ENCODE data around the gene HLA-DMA. TPM values are rescaled to one million over a fixed set of nuclear protein-coding genes. Genes with fewer than 3 reads are reported as not detected.
A peak's percentile ranks its signal among the peaks of the same experiment; 100 is the strongest.

The HLA-DMA gene
- total RNA-seq, 1 donor from 2014 or later: 5.2 TPM

DNA sequence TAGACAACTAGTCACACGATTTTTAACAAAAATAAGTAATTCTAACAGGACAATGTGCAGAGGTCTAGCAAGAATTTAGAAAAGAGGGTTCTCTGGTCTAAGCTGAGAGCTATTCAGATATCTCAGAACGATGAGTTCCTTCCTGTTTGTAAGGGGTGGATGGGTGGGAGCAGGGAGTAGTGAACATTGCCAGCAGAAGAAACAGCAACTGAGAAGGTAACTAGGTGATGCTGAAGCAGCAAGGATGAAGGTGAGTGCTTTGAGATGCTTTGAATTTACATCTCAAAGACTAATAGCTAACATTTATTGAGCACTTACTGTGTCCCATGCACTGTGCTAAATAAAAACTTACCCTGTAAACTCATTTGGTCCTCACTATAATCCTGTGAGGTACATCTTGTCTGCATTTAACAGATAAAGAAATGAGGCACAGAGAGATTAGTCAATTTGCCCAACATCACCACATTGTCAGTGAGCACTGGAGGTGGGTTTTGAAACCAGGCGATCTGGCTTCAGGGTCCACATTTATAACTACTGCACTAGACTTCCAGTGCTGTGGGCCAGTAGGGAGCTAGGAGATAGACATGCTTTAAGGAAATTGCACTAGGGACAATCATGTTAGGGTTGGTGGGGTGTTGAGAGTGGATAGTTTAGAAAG is 31.2 kb upstream of the HLA-DMA start:
- Histone ChIP-seq H4K20me1 (ENCODE audit: insufficient read depth, low read length) (peaks cover 56% of the 10 kb centered on the region), H3K4me1 (ENCODE audit: insufficient read depth, low read length) (no peaks in the 10 kb centered on the region), H3K4me3 (ENCODE audit: insufficient read depth, low read depth, low read length) (no peak overlapping the region), H3K9ac (ENCODE audit: low read length) (no peak overlapping the region), H2AFZ (ENCODE audit: low read depth, low read length) (no peak overlapping the region), H3K79me2 (ENCODE audit: insufficient read depth, low read length) (peaks cover 18% of the 10 kb centered on the region), H3K27me3 (ENCODE audit: insufficient read depth, low read length) (peaks cover 10% of the 10 kb centered on the region), H3K27ac (ENCODE audit: low read depth, low read length) (no peak overlapping the region), H3K36me3 (ENCODE audit: insufficient read depth, low read length) (peaks cover 38% of the 10 kb centered on the region), H3K4me2 (ENCODE audit: low read length) (no peak overlapping the region), H3K9me3 (ENCODE audit: insufficient read depth, low read depth, low read length) (no peaks in the 10 kb centered on the region)
- Mint-ChIP-seq H3K4me1 (ENCODE audit: low read depth, unreplicated experiment) (peaks cover 20% of the 10 kb centered on the region), H3K4me3 (ENCODE audit: unreplicated experiment) (peak overlapping the region; percentile 23), H3K27me3 (ENCODE audit: low read depth, unreplicated experiment) (no peaks in the 10 kb centered on the region), H3K27ac (ENCODE audit: unreplicated experiment) (peak overlapping the region; percentile 5), H3K9me3 (ENCODE audit: unreplicated experiment) (no peaks in the 10 kb centered on the region), H3K36me3 (ENCODE audit: low read depth, unreplicated experiment) (peaks cover 20% of the 10 kb centered on the region)
- FAIRE-seq (no peak), DNase-seq (ENCODE audit: low read depth) (no peak)
- TF ChIP-seq, protein P1, sequence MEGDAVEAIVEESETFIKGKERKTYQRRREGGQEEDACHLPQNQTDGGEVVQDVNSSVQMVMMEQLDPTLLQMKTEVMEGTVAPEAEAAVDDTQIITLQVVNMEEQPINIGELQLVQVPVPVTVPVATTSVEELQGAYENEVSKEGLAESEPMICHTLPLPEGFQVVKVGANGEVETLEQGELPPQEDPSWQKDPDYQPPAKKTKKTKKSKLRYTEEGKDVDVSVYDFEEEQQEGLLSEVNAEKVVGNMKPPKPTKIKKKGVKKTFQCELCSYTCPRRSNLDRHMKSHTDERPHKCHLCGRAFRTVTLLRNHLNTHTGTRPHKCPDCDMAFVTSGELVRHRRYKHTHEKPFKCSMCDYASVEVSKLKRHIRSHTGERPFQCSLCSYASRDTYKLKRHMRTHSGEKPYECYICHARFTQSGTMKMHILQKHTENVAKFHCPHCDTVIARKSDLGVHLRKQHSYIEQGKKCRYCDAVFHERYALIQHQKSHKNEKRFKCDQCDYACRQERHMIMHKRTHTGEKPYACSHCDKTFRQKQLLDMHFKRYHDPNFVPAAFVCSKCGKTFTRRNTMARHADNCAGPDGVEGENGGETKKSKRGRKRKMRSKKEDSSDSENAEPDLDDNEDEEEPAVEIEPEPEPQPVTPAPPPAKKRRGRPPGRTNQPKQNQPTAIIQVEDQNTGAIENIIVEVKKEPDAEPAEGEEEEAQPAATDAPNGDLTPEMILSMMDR (IDR thresholded peaks at IDR 0.05; ENCODE audit: insufficient read depth, low read depth, low read length): no peak
- no peak for TF ChIP-seq EZH2 (IDR thresholded peaks at IDR 0.05; ENCODE audit: insufficient read depth, low read length)

DNA sequence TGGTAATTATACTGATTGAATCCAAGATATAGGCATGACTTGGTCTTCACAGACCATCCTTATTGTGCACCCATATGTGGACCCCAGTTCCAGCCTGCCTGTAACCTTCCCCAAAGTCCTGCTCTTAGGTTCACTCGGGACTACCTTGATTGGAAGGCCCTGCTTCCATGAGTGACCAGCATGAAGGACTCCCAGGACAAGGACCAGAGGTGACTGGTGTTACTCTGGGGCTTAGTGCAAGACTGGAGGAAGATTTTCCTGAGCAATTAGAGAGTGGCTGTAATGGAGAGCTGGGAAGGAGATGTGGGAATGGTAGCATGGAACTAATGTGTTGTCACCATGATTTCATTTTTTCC is 30.6 kb upstream of the HLA-DMA start:
- no peak for TF ChIP-seq EZH2 (IDR thresholded peaks at IDR 0.05; ENCODE audit: insufficient read depth, low read length)
- peaks cover 10% of the 10 kb centered on the region for H3K27me3 ChIP-seq (ENCODE audit: insufficient read depth, low read length)
- no peak for FAIRE-seq
- DNase-seq (ENCODE audit: low read depth): no peak
- no peak overlapping the region for H3K4me2 ChIP-seq (ENCODE audit: low read length)
- no peak overlapping the region for H3K4me3 ChIP-seq (ENCODE audit: insufficient read depth, low read depth, low read length)
- peaks cover 44% of the 10 kb centered on the region for H3K36me3 ChIP-seq (ENCODE audit: insufficient read depth, low read length)
- Mint-ChIP-seq H3K4me1 (ENCODE audit: low read depth, unreplicated experiment) (peaks cover 25% of the 10 kb centered on the region), H3K36me3 (ENCODE audit: low read depth, unreplicated experiment) (peaks cover 23% of the 10 kb centered on the region), H3K4me3 (ENCODE audit: unreplicated experiment) (no peak overlapping the region), H3K27ac (ENCODE audit: unreplicated experiment) (peak overlapping the region; percentile 5), H3K9me3 (ENCODE audit: unreplicated experiment) (no peaks in the 10 kb centered on the region), H3K27me3 (ENCODE audit: low read depth, unreplicated experiment) (no peaks in the 10 kb centered on the region)
- no peaks in the 10 kb centered on the region for H3K9me3 ChIP-seq (ENCODE audit: insufficient read depth, low read depth, low read length)
- H3K4me1 ChIP-seq (ENCODE audit: insufficient read depth, low read length): peaks cover 1% of the 10 kb centered on the region
- H3K27ac ChIP-seq (ENCODE audit: low read depth, low read length): no peak overlapping the region
- H3K79me2 ChIP-seq (ENCODE audit: insufficient read depth, low read length): peaks cover 24% of the 10 kb centered on the region
- no peak overlapping the region for H2AFZ ChIP-seq (ENCODE audit: low read depth, low read length)
- no peak overlapping the region for H3K9ac ChIP-seq (ENCODE audit: low read length)
- H4K20me1 ChIP-seq (ENCODE audit: insufficient read depth, low read length): peaks cover 62% of the 10 kb centered on the region

DNA sequence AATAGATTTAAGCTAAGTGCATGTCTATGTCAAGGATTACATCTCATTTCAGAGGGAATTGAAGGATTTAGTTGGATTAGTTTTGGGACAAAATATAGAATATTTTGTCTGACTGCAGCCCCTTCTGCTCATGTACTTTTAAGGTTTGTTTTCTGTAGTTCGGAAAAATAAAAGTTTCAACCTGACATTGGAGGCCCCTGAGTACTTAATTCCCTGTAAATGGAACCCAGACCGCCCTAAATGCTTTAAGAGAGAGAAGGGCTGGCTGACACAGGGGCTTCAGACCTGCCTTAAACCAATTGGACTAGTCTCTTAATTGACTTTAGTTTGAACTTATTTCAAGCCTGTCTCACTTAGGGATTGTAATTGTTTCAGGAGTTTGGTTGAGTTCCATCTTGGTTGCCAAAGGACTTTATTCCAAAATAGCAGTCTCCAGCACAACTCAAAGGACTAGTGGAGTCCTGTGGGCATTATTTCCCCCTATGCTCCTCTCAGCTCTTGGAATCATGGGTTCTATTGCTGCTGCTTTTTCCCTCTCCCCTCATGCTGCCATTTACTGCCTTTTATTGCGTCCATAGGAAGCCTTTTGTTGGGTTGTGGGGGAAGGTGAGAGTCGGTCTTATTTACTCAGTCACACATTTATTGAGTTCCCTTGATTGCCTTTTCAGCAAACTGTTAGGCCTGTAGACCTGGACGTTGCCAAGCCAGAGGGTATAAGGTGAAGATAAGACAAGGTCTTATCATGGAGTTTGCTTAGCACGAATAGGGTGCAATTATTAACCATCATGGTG is 30.0 kb upstream of the HLA-DMA start:
- Histone ChIP-seq H3K9me3 (ENCODE audit: insufficient read depth, low read depth, low read length) (no peaks in the 10 kb centered on the region), H3K4me2 (ENCODE audit: low read length) (no peak overlapping the region), H3K4me1 (ENCODE audit: insufficient read depth, low read length) (peaks cover 2% of the 10 kb centered on the region), H2AFZ (ENCODE audit: low read depth, low read length) (no peak overlapping the region), H3K9ac (ENCODE audit: low read length) (no peak overlapping the region), H4K20me1 (ENCODE audit: insufficient read depth, low read length) (peaks cover 68% of the 10 kb centered on the region), H3K36me3 (ENCODE audit: insufficient read depth, low read length) (peaks cover 50% of the 10 kb centered on the region), H3K79me2 (ENCODE audit: insufficient read depth, low read length) (peaks cover 30% of the 10 kb centered on the region), H3K4me3 (ENCODE audit: insufficient read depth, low read depth, low read length) (no peak overlapping the region), H3K27ac (ENCODE audit: low read depth, low read length) (no peak overlapping the region), H3K27me3 (ENCODE audit: insufficient read depth, low read length) (peaks cover 5% of the 10 kb centered on the region)
- Mint-ChIP-seq H3K9me3 (ENCODE audit: unreplicated experiment) (no peaks in the 10 kb centered on the region), H3K27me3 (ENCODE audit: low read depth, unreplicated experiment) (no peaks in the 10 kb centered on the region), H3K4me3 (ENCODE audit: unreplicated experiment) (no peak overlapping the region), H3K36me3 (ENCODE audit: low read depth, unreplicated experiment) (peaks cover 23% of the 10 kb centered on the region), H3K27ac (ENCODE audit: unreplicated experiment) (peak overlapping the region; percentile 63), H3K4me1 (ENCODE audit: low read depth, unreplicated experiment) (peaks cover 29% of the 10 kb centered on the region)
- DNase-seq (ENCODE audit: low read depth): no peak
- no peak for TF ChIP-seq EZH2 (IDR thresholded peaks at IDR 0.05; ENCODE audit: insufficient read depth, low read length)
- TF ChIP-seq, protein P1 (IDR thresholded peaks at IDR 0.05; ENCODE audit: insufficient read depth, low read depth, low read length): no peak
- FAIRE-seq: no peak

All from astrocyte (in vitro differentiated cells and primary cell).